SK-N-SH (cell line): ENCODE data around the gene HK3. TPM values are rescaled to one million over a fixed set of nuclear protein-coding genes. Genes with fewer than 3 reads are reported as not detected.

Source experiments
- CTCF ChIA-PET: fragments of 300-600, 350-600 bp; formaldehyde crosslinking; extraction: SDS; loops from one replicate; lab custom pipeline; 2021; lab: Yijun Ruan, JAX
- POLR2A ChIA-PET: fragments of 350-600 bp; sonication (Branson Sonifier 250); formaldehyde crosslinking; extraction: SDS; loops from one replicate; lab custom pipeline; 2020; ENCODE audit warnings: antibody characterized with exemption, inconsistent platforms; lab: Yijun Ruan, JAX
- DNase-seq: peaks from one replicate; pipeline ENCODE4 v3.0.0; 2012
- H2AFZ ChIP-seq: fragments of 200-600 bp; sonication (generic); 2 replicates; pipeline ENCODE4 v1.8.1; 2016; ENCODE audit warnings: antibody characterized with exemption, mild to moderate bottlenecking, low read depth
- H3F3A ChIP-seq: fragments of 200-600 bp; sonication (generic); replicated peaks from 2 replicates; pipeline ENCODE3; 2016; ENCODE audit warnings: antibody characterized with exemption, mild to moderate bottlenecking; ENCODE audit not compliant: insufficient read depth
- H3K27ac ChIP-seq, 2 experiments: fragments of 200-500 bp in 1 of 2; fragments of 200-600 bp in 1 of 2; sonication (Bioruptor generic) in 1 of 2; sonication (generic), shearing (Covaris generic) in 1 of 2; 2 replicates each; pipeline versions ENCODE4 v1.5.1 to v1.6.1; 2014 to 2016; ENCODE audit warnings: low read depth in 2 of 2, inconsistent platforms in 1 of 2, low read length in 1 of 2, mild to moderate bottlenecking in 1 of 2, mixed read lengths in 1 of 2
- H3K27me3 ChIP-seq: fragments of 200-600 bp; sonication (generic), shearing (Covaris generic); 2 replicates; pipeline ENCODE4 v1.6.1; 2016; ENCODE audit warnings: mixed run types; ENCODE audit not compliant: insufficient read depth
- H3K36me3 ChIP-seq, 2 experiments: fragments of 200-500 bp in 1 of 2; fragments of 200-600 bp in 1 of 2; sonication (Bioruptor generic) in 1 of 2; sonication (generic) in 1 of 2; replicated peaks in 1 of 2; 2 replicates each; pipeline versions ENCODE3 to v1.5.1; 2014 to 2016; ENCODE audit warnings: low read length in 1 of 2, mild to moderate bottlenecking in 1 of 2; ENCODE audit not compliant: insufficient read depth in 2 of 2, control insufficient read depth in 1 of 2
- H3K4me1 ChIP-seq, 2 experiments: fragments of 200-500 bp in 1 of 2; fragments of 200-600 bp in 1 of 2; sonication (Bioruptor generic) in 1 of 2; sonication (generic), shearing (Covaris generic) in 1 of 2; 2 replicates each; pipeline versions ENCODE4 v1.5.1 to v1.6.1; 2014 to 2016; ENCODE audit warnings: low read depth in 1 of 2, low read length in 1 of 2, mixed run types in 1 of 2; ENCODE audit not compliant: insufficient read depth in 2 of 2, control insufficient read depth in 1 of 2
- H3K4me2 ChIP-seq: fragments of 200-600 bp; sonication (generic), shearing (Covaris generic); 2 replicates; pipeline ENCODE4 v1.6.1; 2017; ENCODE audit warnings: mixed run types
- H3K4me3 ChIP-seq, 2 experiments: fragments of 200-500 bp in 1 of 2; fragments of 200-600 bp in 1 of 2; sonication (Bioruptor generic) in 1 of 2; sonication (generic), shearing (Covaris generic) in 1 of 2; 2 replicates each; pipeline versions ENCODE4 v1.5.1 to v1.8.1; 2014 to 2016; ENCODE audit warnings: low read depth in 2 of 2, inconsistent platforms in 1 of 2, low read length in 1 of 2, mild to moderate bottlenecking in 1 of 2, mixed read lengths in 1 of 2, moderate library complexity in 1 of 2
- H3K79me2 ChIP-seq: fragments of 200-600 bp; sonication (generic); 2 replicates; pipeline ENCODE4 v1.8.1; 2017; ENCODE audit warnings: mild to moderate bottlenecking; ENCODE audit not compliant: insufficient read depth
- H3K9ac ChIP-seq: fragments of 200-600 bp; sonication (generic); 2 replicates; pipeline ENCODE4 v1.6.1; 2017; ENCODE audit warnings: mixed run types
- H3K9me2 ChIP-seq: fragments of 200-600 bp; sonication (generic); 2 replicates; pipeline ENCODE4 v1.6.1; 2017; ENCODE audit warnings: mixed run types
- H3K9me3 ChIP-seq: fragments of 200-600 bp; sonication (generic); 2 replicates; pipeline ENCODE4 v1.6.1; 2017; ENCODE audit warnings: mixed run types, mild to moderate bottlenecking, moderate library complexity
- H4K20me1 ChIP-seq: fragments of 200-600 bp; sonication (generic); 2 replicates; pipeline ENCODE4 v1.6.1; 2017; ENCODE audit warnings: mild to moderate bottlenecking, mixed run types; ENCODE audit not compliant: insufficient read depth
- CHD2 ChIP-seq: fragments of 150-350 bp; IDR thresholded peaks from 2 replicates; pipeline ENCODE4 v1.6.1; 2018; ENCODE audit warnings: low read length; ENCODE audit not compliant: partially characterized antibody
- ELF1 ChIP-seq: IDR thresholded peaks from 2 replicates; pipeline ENCODE4 v1.4.0; 2012
- FOXM1 ChIP-seq: IDR thresholded peaks from 2 replicates; pipeline ENCODE4 v1.4.0; 2012; ENCODE audit warnings: low read depth, mild to moderate bottlenecking
- GATA2 ChIP-seq: sonication (generic); formaldehyde crosslinking; IDR thresholded peaks from 2 replicates; pipeline ENCODE4 v1.5.0; 2020; ENCODE audit warnings: mild to moderate bottlenecking, missing genetic modification reagents
- JUND ChIP-seq: IDR thresholded peaks from 2 replicates; pipeline ENCODE4 v1.4.0; 2012
- MEF2A ChIP-seq: IDR thresholded peaks from 2 replicates; pipeline ENCODE4 v1.4.0; 2012; ENCODE audit warnings: low read depth, borderline replicate concordance
- RAD21 ChIP-seq: IDR thresholded peaks from 2 replicates; pipeline ENCODE4 v1.6.1; 2012; ENCODE audit warnings: mild to moderate bottlenecking, low read length
- RCOR1 ChIP-seq: fragments of 150-350 bp; IDR thresholded peaks from 2 replicates; pipeline ENCODE4 v1.6.1; 2017; ENCODE audit warnings: antibody characterized with exemption, low read length
- RXRA ChIP-seq: IDR thresholded peaks from 2 replicates; pipeline ENCODE4 v1.4.0; 2012; ENCODE audit warnings: low read depth, mild to moderate bottlenecking, borderline replicate concordance
- TCF12 ChIP-seq: IDR thresholded peaks from 2 replicates; pipeline ENCODE4 v1.4.0; 2012
- TEAD4 ChIP-seq: IDR thresholded peaks from 2 replicates; pipeline ENCODE4 v1.4.0; 2012; ENCODE audit warnings: mild to moderate bottlenecking, borderline replicate concordance; ENCODE audit not compliant: insufficient read depth
- USF2 ChIP-seq: fragments of 150-350 bp; IDR thresholded peaks from 2 replicates; pipeline ENCODE4 v1.6.1; 2017; ENCODE audit warnings: antibody characterized with exemption, low read length, low read depth, borderline replicate concordance
- WGBS: methylation state at CpG from one replicate; pipeline ENCODE4 v1.1.6; 2017; ENCODE audit warnings: low lambda C conversion rate; 5-methylcytosine and 5-hydroxymethylcytosine counted together
- polyA plus RNA-seq, 3 experiments: library from polyadenylated mRNA; depleted of rRNA; stranded (reverse); fragments of >200 nt; gene quantifications; 2 replicates each; pipeline ENCODE4 v1.2.3, GENCODE V29; 2012

The HK3 gene
- polyA plus RNA-seq, 1 of the 3 experiments (the other 2 are of a cell fraction): 0.02 TPM

GRCh38 chr5:176857216-176857893 is 41.8 kb downstream of the HK3 start:
- no peaks in the 10 kb centered on the region for H4K20me1 ChIP-seq
- no peaks in the 10 kb centered on the region for H3F3A ChIP-seq
- 59% methylated on average over 15 of the region's 19 CpGs for WGBS
- no peak overlapping the region for H3K27ac ChIP-seq
- no peaks in the 10 kb centered on the region for H3K36me3 ChIP-seq
- H3K4me3 ChIP-seq: no peak overlapping the region
- no peaks in the 10 kb centered on the region for H3K9me2 ChIP-seq
- ChIA-PET POLR2A (interaction anchor here (2.2 kb wide), 1 partner anchor 12 kb away, joined by 7 read pairs; no protein-coding TSS in a partner anchor), CTCF (interaction anchor here (0.8 to 1.6 kb wide), 4 partner anchors 10 to 197 kb away, joined by 3 to 6 read pairs (median 3); no protein-coding TSS in a partner anchor)
- no peak overlapping the region for H3K4me2 ChIP-seq
- H2AFZ ChIP-seq: no peak overlapping the region
- TF ChIP-seq USF2: no peak
- TF ChIP-seq MEF2A: no peak
- TF ChIP-seq RAD21: no peak
- no peak for TF ChIP-seq TCF12
- TF ChIP-seq ELF1: no peak
- no peak for TF ChIP-seq TEAD4
- H3K4me1 ChIP-seq: peaks cover 0 to 17% of the 10 kb centered on the region in 2 experiments; a peak in 1 of 4 replicates
- no peak for DNase-seq
- H3K9me3 ChIP-seq: no peaks in the 10 kb centered on the region
- no peaks in the 10 kb centered on the region for H3K27me3 ChIP-seq
- no peak overlapping the region for H3K9ac ChIP-seq
- no peaks in the 10 kb centered on the region for H3K79me2 ChIP-seq

- Histone ChIP-seq H3K79me2 (no peaks in the 10 kb centered on the region), H3K27me3 (no peaks in the 10 kb centered on the region), H2AFZ (no peak overlapping the region), H3K9me2 (no peaks in the 10 kb centered on the region), H3K27ac (no peak overlapping the region), H3K4me3 (no peak overlapping the region), H3K36me3 (no peaks in the 10 kb centered on the region), H4K20me1 (no peaks in the 10 kb centered on the region), H3K9ac (no peak overlapping the region), H3K4me1 (peaks cover 0 to 18% of the 10 kb centered on the region in 2 experiments; a peak in 1 of 4 replicates), H3F3A (no peaks in the 10 kb centered on the region), H3K4me2 (no peak overlapping the region), H3K9me3 (no peaks in the 10 kb centered on the region)
- ChIA-PET POLR2A (no interaction called here), CTCF (interaction anchor here (1.2 kb wide), 1 partner anchor 196 kb away, joined by 3 read pairs; no protein-coding TSS in a partner anchor)
- DNase-seq: no peak
- 37% methylated on average over 8 of the region's 8 CpGs for WGBS
- TF ChIP-seq ELF1: no peak
- TF ChIP-seq FOXM1: no peak
- no peak for TF ChIP-seq GATA2 (CRISPR knock-in tag)
- TF ChIP-seq RCOR1: no peak
- TF ChIP-seq RXRA: no peak
- TF ChIP-seq JUND: no peak
- TF ChIP-seq CHD2: no peak
Measured at GRCh38 chr5:176856746-176857145, 42.4 kb downstream of the HK3 start.
